Mucosa of stomach (tissue), 1 donor: ENCODE data around the gene MACO1.
"Not testable (repeated sequence)": the region's sequence is repeated elsewhere in the genome, so short reads cannot be mapped to it uniquely, and the experiment has no call there.

Source experiments
- H3K27me3 ChIP-seq: one replicate; pipeline ENCODE4 v1.7.0; 2013; ENCODE audit warnings: mild to moderate bottlenecking, low read length; ENCODE audit not compliant: control insufficient read depth, insufficient read depth
- H3K36me3 ChIP-seq: one replicate; pipeline ENCODE4 v1.7.0; 2013; ENCODE audit warnings: low read length; ENCODE audit not compliant: control insufficient read depth, insufficient read depth
- H3K4me1 ChIP-seq: one replicate; pipeline ENCODE4 v1.7.0; 2013; ENCODE audit warnings: mild to moderate bottlenecking, low read length; ENCODE audit not compliant: control insufficient read depth, insufficient read depth
- H3K4me3 ChIP-seq: one replicate; pipeline ENCODE4 v1.7.0; 2013; ENCODE audit warnings: low read length
- H3K9ac ChIP-seq: one replicate; pipeline ENCODE4 v1.7.0; 2013; ENCODE audit warnings: mild to moderate bottlenecking, low read length, moderate library complexity
- H3K9me3 ChIP-seq: one replicate; pipeline ENCODE4 v1.7.0; 2013; ENCODE audit warnings: mild to moderate bottlenecking, low read length, moderate library complexity; ENCODE audit not compliant: control insufficient read depth
- donor health status: Pancreatic carcinoma.

MACO1 gene

DNA sequence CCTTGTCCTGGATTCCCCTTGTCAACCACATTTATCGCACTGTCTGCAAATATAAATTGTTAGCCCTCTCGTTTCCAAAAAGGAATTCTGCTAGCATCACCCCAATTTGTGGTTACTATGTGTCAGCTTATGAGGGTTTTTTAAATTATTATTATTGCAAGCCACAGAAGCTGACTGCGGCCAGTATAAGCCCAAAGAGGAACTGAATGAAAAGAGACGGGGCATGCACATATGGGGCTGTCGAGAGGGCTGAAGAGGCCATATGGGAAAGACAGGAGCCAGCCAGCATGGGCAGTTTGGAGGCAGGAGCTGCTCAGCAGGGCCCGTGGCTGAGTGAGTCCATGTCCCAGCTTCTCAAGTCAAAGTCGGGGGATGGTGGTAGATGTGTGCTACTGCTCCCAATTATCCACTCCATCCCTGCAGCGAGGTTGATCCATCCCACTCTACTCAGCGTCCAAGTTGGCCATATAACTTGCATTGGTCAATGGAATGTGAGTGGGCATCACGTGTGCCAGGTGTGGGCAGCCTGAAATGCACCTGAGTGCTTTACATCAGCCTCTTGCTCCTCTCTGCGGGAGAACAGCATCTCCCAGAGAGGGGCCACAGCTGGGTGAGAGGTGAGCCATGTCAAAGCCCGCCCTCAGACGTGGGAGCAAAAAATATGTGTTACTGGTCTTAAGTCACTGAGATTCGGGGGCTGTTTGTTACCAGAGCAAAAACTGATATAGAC, 75.1 kb downstream of the MACO1 start:
- Histone ChIP-seq H3K27me3 (no peaks in the 10 kb centered on the region), H3K9me3 (no peaks in the 10 kb centered on the region), H3K36me3 (no peaks in the 10 kb centered on the region), H3K4me3 (no peak overlapping the region), H3K4me1 (peaks cover 13% of the 10 kb centered on the region), H3K9ac (no peak overlapping the region)

DNA sequence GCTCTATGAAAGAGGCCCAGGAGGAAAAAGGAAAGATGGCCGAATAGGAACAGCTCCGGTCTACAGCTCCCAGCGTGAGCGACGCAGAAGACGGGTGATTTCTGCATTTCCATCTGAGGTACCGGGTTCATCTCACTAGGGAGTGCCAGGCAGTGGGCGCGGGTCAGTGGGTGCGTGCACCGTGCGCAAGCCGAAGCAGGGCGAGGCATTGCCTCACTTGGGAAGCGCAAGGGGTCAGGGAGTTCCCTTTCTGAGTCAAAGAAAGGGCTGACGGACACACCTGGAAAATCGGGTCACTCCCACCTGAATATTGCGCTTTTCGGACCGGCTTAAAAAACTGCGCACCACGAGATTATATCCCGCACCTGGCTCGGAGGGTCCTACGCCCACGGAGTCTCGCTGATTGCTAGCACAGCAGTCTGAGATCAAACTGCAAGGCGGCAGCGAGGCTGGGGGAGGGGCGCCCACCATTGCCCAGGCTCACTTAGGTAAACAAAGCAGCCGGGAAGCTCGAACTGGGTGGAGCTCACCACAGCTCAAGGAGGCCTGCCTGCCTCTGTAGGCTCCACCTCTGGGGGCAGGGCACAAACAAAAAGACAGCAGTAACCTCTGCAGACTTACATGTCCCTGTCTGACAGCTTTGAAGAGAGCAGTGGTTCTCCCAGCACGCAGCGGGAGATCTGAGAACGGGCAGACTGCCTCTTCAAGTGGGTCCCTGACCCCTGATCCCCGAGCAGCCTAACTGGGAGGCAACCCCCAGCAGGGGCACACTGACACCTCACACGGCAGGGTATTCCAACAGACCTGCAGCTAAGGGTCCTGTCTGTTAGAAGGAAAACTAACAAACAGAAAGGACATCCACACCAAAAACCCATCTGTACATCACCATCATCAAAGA, 76.1 kb downstream of the MACO1 start:
- not testable (repeated sequence) for H3K9me3 ChIP-seq, H3K9ac ChIP-seq, H3K27me3 ChIP-seq, H3K36me3 ChIP-seq, H3K4me3 ChIP-seq
- H3K4me1 ChIP-seq, result peaks cover 13% of the 10 kb centered on the region

DNA sequence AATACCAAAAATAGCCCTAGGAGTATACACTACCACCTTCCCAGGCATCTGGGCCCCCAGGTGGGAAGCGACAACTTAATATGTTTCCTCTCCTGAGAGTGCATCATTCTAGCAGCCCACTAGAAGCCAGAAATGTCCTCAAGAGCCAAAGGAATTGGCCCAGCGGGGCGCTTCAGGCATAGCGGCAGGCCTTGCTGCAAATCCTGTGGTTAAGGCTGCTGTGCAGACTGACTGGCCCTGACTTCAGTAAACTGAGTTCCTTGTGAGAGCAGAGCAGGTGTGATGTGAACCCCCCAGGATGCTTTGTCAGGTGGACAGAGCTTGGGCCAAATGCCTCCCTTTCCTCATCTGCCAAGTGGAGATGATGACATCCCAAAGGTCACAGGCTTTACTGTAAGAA, 83.0 kb downstream of the MACO1 start:
- no peaks in the 10 kb centered on the region for H3K9me3 ChIP-seq
- H3K36me3 ChIP-seq, result no peaks in the 10 kb centered on the region
- H3K4me1 ChIP-seq, result no peaks in the 10 kb centered on the region
- H3K9ac ChIP-seq, result no peak overlapping the region
- no peak overlapping the region for H3K4me3 ChIP-seq
- no peaks in the 10 kb centered on the region for H3K27me3 ChIP-seq

DNA sequence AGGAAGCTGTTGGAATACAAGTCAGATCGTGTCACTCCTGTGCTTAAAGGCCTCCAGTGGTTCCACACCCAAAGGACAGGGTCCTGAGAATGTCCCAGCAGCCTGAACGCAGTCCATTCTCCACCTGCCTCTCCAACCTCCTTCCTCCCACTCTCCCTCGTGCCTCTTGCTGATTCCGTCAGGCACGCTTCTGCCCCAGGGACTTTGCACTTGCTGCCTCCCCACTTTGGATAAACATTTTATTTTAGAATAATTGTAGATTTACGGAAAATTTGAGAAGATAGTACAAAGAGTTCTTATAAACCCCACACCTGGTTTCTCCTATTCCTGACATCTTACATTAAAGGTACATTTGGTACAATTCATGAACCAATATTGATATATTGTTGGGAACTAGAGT, 84.3 kb downstream of the MACO1 start:
- Histone ChIP-seq H3K36me3 (no peaks in the 10 kb centered on the region), H3K9ac (no peak overlapping the region), H3K27me3 (no peaks in the 10 kb centered on the region)

DNA sequence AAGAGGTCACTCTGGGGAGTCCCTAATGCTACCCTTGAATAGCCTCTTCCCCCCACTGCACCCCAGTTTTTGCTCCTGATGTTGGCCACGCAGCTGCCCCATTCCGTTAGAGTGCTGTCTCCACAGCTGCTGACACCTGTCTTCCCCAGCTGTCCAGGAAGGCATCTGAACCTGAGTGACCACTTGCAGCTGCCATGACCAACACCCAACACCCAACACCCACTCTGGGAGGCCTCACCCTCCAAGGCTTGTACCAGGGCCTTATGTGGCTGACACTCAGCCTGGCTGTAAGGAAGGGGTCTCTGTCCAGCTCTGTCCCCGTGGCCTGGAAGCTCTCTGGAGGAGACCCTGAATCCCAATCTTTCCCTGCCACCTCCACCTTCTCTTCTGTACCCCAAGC, 86.0 kb downstream of the MACO1 start:
- Histone ChIP-seq H3K36me3 (no peaks in the 10 kb centered on the region), H3K27me3 (no peaks in the 10 kb centered on the region), H3K9me3 (no peaks in the 10 kb centered on the region), H3K4me1 (no peaks in the 10 kb centered on the region), H3K4me3 (no peak overlapping the region), H3K9ac (no peak overlapping the region)

More for the DNA sequence above, 84.3 kb downstream of the MACO1 start:
- Histone ChIP-seq H3K4me3 (no peak overlapping the region), H3K4me1 (no peaks in the 10 kb centered on the region), H3K9me3 (no peaks in the 10 kb centered on the region)

DNA sequence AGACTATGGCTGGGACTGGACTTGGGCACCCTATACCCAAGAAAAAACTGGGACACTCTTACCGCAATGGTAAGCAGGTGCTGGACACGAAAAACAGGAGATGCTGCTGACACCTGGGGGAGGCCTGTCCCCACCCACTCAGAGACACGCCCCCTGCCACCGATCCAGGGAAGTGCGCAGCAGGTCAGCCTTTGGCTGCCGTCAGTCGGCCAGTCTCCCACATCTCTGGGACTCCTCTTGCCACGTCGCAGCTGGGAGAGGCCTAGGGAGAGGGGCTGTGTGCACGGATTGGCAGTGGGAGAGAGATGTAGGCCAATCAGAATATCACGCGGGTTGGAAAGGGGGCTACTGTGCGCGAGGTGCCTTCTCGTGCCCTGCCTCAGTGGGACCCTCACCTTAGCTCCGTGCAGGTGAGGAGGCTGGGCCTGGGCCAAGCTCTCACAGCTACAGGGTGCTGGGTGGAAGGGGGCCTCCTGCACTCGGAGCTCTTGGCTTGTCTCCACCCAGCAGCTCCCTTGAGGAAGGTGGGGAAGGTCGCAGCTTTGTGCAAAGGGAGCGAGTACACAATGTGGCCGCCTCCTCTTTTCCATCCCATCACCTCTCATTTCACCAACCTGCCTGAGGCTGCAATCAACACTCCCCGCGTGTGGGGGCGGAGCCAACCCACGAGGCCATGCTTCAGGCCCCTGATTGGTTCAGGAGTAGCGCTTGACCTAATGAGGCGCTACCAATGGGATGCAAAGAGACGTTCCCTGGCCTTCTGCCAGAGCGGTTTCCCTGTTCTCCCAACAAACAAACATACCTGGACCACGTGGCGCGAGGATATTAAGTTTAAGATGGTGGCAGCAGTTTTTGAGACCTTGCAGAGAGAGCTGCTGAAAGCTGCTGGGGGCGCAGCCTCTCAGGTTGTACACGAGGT, 87.0 kb downstream of the MACO1 start:
- no peaks in the 10 kb centered on the region for H3K9me3 ChIP-seq
- no peaks in the 10 kb centered on the region for H3K27me3 ChIP-seq
- no peaks in the 10 kb centered on the region for H3K4me1 ChIP-seq
- no peak overlapping the region for H3K4me3 ChIP-seq
- H3K36me3 ChIP-seq, result no peaks in the 10 kb centered on the region
- H3K9ac ChIP-seq, result no peak overlapping the region

DNA sequence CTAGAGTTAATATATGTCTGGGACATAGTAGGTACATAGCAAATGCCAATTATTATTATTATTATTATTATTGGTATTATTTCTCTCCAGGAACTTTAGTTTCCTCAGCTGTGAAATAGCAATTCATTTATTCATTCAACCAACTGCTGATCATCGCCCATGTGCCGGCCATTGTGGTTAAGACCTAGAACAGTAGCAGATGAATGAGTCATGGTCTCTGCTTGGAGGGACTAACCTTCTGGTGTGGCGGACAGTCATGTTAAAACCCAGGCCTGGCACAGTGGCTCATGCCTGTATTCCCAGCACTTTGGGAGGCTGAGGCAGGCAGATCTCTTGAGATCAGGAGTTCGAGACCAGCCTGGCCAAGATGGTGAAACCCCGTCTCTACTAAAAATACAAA, 88.9 kb downstream of the MACO1 start:
- Histone ChIP-seq H3K36me3 (no peaks in the 10 kb centered on the region), H3K4me1 (no peaks in the 10 kb centered on the region), H3K9me3 (no peaks in the 10 kb centered on the region), H3K27me3 (no peaks in the 10 kb centered on the region), H3K9ac (no peak overlapping the region), H3K4me3 (no peak overlapping the region)

DNA sequence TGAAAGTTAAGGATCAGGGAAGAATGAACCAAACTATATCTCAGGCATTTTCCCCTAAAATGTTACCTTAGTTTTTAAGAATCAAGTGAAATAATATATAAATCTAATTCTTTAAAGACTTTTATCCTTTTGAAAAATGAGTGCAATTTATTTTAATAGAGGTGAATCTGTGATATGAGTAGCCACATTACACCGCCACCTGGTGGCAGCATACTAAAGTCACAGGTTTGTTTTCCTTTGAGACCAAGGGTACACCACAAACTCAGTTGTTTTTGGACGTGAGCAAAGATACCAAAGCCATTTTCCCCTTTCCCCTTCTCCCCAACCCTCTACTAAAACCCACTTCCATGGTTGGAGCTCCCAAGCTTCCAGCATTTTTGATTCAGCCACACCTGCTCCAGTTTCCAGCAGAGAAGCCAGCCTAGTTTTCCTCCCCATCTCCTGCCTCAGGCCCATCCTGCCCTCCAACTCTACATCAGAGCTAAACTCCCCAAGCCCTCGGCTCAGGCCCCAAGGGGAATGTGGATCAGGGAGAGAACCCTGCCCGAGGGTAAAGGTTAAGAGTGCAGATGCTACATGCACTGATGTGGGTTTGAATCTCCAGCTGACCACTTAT, 89.9 kb downstream of the MACO1 start:
- H3K4me3 ChIP-seq, result no peak overlapping the region
- no peaks in the 10 kb centered on the region for H3K36me3 ChIP-seq
- no peak overlapping the region for H3K9ac ChIP-seq
- no peaks in the 10 kb centered on the region for H3K4me1 ChIP-seq
- H3K27me3 ChIP-seq, result no peaks in the 10 kb centered on the region
- no peaks in the 10 kb centered on the region for H3K9me3 ChIP-seq

DNA sequence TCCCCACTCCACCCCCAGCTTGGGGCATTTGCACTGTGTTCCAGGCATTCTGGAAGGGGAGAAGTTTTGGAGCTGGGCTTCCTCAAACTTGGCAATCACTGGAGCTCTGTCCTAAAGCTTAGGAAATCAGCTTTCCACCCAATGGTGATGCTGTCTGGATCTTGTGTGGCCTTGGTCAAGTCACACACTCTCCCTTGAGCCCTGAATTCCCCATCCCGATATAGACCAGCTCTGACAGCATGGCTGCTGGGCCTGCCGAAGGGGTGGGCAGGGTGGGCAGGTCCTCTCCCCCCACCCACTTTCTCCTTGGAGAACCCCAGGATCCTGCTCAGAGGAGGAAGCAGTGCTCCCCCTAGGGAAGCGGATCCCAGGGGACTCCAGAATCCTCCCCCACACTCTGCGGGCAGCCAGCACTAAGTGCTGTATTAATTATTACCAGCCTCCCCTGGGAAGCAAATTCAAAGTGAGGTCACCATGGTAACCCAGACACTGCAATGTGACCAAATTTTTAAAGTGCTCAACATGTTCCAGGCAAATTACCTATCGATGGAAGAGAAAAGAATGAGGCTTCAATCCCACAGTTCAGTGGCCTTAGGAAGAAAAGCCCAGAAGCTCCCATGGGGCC, 91.4 kb downstream of the MACO1 start:
- no peaks in the 10 kb centered on the region for H3K9me3 ChIP-seq
- H3K4me1 ChIP-seq, result no peaks in the 10 kb centered on the region
- no peak overlapping the region for H3K9ac ChIP-seq
- no peaks in the 10 kb centered on the region for H3K36me3 ChIP-seq
- no peaks in the 10 kb centered on the region for H3K27me3 ChIP-seq
- no peak overlapping the region for H3K4me3 ChIP-seq

DNA sequence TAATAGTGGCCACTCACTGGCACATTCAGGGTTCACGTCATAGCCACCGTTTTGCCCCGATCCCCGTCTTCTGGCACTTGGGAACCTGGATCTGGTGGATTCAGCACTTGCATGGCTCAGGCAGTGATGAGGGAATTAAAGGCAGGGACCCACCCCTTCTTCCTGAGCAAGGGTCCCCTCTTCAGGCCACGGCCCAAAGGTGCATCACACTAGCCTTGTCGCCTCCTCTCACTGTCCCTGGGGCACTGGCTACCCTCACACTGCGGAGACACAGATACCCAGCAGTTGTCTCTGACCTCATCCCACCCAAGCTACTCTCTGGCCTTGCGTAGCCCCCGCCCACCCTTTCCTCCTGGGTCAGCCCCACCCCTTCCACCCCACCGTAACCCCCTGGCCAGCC, 92.8 kb downstream of the MACO1 start:
- Histone ChIP-seq H3K27me3 (no peaks in the 10 kb centered on the region), H3K36me3 (no peaks in the 10 kb centered on the region), H3K4me3 (no peak overlapping the region), H3K4me1 (no peaks in the 10 kb centered on the region), H3K9me3 (no peaks in the 10 kb centered on the region), H3K9ac (no peak overlapping the region)

DNA sequence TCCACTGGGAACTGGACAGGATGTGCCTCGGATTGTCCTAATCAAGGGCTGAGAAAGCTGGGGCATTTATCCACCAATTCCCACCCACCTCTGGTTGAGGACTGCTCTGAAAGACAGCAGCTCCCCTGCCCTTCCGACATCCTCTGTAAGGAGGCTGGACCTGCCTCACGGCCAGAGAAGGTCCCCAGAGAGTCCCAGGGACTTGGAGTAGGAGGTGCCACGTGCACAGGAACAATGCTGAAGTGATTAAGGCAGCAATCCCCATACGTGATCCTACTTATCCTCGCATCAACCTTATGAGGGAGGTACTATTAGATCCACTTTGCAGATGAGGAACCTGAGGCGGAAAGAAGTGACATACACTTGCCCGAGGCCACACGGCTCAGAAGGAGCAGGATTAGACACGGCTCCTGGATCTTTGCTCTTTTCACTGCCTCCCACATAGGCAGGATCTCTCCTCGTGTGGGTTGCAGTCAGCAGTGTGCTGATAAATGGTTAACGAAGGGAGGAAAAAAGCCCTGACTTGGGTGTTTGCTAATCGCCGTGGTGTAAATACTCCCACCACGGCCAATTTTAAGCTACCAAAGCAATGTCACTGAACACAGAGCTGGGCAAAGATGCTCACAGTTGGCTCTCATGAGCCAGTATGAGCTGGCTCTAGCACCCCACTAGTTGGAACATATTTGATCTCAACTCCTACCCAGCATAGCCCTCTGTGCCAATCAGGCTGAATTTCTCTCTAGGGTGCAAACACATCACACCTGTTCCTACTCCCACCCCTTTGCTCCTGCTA, 94.1 kb downstream of the MACO1 start:
- Histone ChIP-seq H3K4me3 (no peak overlapping the region), H3K4me1 (no peaks in the 10 kb centered on the region), H3K27me3 (no peaks in the 10 kb centered on the region), H3K9me3 (no peaks in the 10 kb centered on the region), H3K9ac (no peak overlapping the region), H3K36me3 (no peaks in the 10 kb centered on the region)
